ENCODE data around the gene FAAP24. TPM values are rescaled to one million over a fixed set of nuclear protein-coding genes. Genes with fewer than 3 reads are reported as not detected.

The FAAP24 gene
- total and polyA plus RNA-seq, 2 of the 8 experiments (the other 6 are each of a cell fraction or from before 2014, with no cell fraction given): 3.3 to 4.2 TPM

DNA sequence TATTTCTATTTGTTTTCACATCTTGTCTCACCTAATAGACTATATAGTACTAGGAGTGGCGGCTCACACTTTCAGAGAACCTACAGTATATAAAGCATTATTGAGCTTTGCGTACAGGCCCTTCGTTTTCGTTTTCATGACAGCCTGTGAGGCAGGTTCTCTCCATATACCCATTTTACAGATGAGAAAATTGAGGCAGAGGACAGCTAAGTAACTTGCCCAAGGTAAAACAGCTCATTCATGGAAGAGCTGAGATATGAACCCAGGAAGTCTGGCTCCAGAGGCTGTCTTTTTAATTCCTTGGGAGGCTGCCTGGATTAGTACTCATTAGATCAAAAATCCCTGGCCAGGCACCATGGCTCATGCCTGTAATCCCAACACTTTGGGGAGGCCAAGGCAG is 28.9 kb downstream of the FAAP24 start (continued):
- TF ChIP-seq, protein P1, sequence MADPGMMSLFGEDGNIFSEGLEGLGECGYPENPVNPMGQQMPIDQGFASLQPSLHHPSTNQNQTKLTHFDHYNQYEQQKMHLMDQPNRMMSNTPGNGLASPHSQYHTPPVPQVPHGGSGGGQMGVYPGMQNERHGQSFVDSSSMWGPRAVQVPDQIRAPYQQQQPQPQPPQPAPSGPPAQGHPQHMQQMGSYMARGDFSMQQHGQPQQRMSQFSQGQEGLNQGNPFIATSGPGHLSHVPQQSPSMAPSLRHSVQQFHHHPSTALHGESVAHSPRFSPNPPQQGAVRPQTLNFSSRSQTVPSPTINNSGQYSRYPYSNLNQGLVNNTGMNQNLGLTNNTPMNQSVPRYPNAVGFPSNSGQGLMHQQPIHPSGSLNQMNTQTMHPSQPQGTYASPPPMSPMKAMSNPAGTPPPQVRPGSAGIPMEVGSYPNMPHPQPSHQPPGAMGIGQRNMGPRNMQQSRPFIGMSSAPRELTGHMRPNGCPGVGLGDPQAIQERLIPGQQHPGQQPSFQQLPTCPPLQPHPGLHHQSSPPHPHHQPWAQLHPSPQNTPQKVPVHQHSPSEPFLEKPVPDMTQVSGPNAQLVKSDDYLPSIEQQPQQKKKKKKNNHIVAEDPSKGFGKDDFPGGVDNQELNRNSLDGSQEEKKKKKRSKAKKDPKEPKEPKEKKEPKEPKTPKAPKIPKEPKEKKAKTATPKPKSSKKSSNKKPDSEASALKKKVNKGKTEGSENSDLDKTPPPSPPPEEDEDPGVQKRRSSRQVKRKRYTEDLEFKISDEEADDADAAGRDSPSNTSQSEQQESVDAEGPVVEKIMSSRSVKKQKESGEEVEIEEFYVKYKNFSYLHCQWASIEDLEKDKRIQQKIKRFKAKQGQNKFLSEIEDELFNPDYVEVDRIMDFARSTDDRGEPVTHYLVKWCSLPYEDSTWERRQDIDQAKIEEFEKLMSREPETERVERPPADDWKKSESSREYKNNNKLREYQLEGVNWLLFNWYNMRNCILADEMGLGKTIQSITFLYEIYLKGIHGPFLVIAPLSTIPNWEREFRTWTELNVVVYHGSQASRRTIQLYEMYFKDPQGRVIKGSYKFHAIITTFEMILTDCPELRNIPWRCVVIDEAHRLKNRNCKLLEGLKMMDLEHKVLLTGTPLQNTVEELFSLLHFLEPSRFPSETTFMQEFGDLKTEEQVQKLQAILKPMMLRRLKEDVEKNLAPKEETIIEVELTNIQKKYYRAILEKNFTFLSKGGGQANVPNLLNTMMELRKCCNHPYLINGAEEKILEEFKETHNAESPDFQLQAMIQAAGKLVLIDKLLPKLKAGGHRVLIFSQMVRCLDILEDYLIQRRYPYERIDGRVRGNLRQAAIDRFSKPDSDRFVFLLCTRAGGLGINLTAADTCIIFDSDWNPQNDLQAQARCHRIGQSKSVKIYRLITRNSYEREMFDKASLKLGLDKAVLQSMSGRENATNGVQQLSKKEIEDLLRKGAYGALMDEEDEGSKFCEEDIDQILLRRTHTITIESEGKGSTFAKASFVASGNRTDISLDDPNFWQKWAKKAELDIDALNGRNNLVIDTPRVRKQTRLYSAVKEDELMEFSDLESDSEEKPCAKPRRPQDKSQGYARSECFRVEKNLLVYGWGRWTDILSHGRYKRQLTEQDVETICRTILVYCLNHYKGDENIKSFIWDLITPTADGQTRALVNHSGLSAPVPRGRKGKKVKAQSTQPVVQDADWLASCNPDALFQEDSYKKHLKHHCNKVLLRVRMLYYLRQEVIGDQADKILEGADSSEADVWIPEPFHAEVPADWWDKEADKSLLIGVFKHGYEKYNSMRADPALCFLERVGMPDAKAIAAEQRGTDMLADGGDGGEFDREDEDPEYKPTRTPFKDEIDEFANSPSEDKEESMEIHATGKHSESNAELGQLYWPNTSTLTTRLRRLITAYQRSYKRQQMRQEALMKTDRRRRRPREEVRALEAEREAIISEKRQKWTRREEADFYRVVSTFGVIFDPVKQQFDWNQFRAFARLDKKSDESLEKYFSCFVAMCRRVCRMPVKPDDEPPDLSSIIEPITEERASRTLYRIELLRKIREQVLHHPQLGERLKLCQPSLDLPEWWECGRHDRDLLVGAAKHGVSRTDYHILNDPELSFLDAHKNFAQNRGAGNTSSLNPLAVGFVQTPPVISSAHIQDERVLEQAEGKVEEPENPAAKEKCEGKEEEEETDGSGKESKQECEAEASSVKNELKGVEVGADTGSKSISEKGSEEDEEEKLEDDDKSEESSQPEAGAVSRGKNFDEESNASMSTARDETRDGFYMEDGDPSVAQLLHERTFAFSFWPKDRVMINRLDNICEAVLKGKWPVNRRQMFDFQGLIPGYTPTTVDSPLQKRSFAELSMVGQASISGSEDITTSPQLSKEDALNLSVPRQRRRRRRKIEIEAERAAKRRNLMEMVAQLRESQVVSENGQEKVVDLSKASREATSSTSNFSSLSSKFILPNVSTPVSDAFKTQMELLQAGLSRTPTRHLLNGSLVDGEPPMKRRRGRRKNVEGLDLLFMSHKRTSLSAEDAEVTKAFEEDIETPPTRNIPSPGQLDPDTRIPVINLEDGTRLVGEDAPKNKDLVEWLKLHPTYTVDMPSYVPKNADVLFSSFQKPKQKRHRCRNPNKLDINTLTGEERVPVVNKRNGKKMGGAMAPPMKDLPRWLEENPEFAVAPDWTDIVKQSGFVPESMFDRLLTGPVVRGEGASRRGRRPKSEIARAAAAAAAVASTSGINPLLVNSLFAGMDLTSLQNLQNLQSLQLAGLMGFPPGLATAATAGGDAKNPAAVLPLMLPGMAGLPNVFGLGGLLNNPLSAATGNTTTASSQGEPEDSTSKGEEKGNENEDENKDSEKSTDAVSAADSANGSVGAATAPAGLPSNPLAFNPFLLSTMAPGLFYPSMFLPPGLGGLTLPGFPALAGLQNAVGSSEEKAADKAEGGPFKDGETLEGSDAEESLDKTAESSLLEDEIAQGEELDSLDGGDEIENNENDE (IDR thresholded peaks at IDR 0.05; ENCODE audit: insufficient replicate concordance, low read length): no peak
- TF ChIP-seq EP300 (IDR thresholded peaks at IDR 0.05; ENCODE audit: borderline replicate concordance in 1 of 2, low read depth in 2 of 2, low read length in 2 of 2): no peak
